Keratinocyte (primary cell): Measurements from ENCODE around the gene MYH6.

Experiments used
- CTCF ChIP-seq, 3 experiments: IDR thresholded peaks in 1 of 3; conservative IDR thresholded peaks in 1 of 3; optimal IDR thresholded peaks in 1 of 3; 2 replicates in 2 of 3; 3 replicates in 1 of 3; pipeline versions ENCODE3 to v1.5.1; 2011; ENCODE audit warnings: low read length in 3 of 3, mild to moderate bottlenecking in 3 of 3, moderate library complexity in 2 of 3, control low read depth in 1 of 3, inconsistent platforms in 1 of 3; ENCODE audit not compliant: insufficient read depth in 2 of 3; ENCODE audit errors: extremely low read depth in 1 of 3
- EZH2 ChIP-seq: IDR thresholded peaks from one replicate; pipeline ENCODE4 v1.6.1; 2012; ENCODE audit warnings: inconsistent platforms, mild to moderate bottlenecking, low read length, moderate library complexity

- TF ChIP-seq CTCF (optimal IDR thresholded peaks at IDR 0.05 in 1 of 3, IDR thresholded peaks at IDR 0.05 in 1 of 3, conservative IDR thresholded peaks at IDR 0.05 in 1 of 3; ENCODE audit: extremely low read depth in 1 of 3, insufficient read depth in 2 of 3, low read length in 3 of 3) (no peak), EZH2 (no peak)
These were observed 50.8 kb downstream of the MYH6 start for GRCh38 chr14:23357261-23357660.
